Sigmoid colon (tissue), 4 donors: ENCODE data around the gene SEPTIN7.

Experiments
- CTCF ChIP-seq, 4 experiments: fragments of 450-650 bp in 3 of 4; fragments of 200-600 bp in 1 of 4; IDR thresholded peaks; one replicate each; pipeline ENCODE4 v1.5.1; 2016 to 2019; ENCODE audit warnings: antibody characterized with exemption in 4 of 4, mild to moderate bottlenecking in 3 of 4, moderate library complexity in 2 of 4
- POLR2A ChIP-seq, 2 donors: fragments of 450-650 bp; IDR thresholded peaks; one replicate each; pipeline ENCODE4 v1.6.1; 2016; ENCODE audit warnings: antibody characterized with exemption in 2 of 2, mild to moderate bottlenecking in 2 of 2, moderate library complexity in 2 of 2
- POLR2AphosphoS5 ChIP-seq, 4 donors: sonication (generic); formaldehyde crosslinking; IDR thresholded peaks; one replicate each; pipeline ENCODE4 v1.6.1; 2017; ENCODE audit warnings: antibody characterized with exemption in 4 of 4

GRCh38 chr7:35831208-35831607, 30.4 kb downstream of the SEPTIN7 start:
- TF ChIP-seq POLR2A (IDR thresholded peaks at IDR 0.05): no peak
- TF ChIP-seq POLR2AphosphoS5 (IDR thresholded peaks at IDR 0.05): no peak
- no peak for TF ChIP-seq CTCF (IDR thresholded peaks at IDR 0.05)
